Pancreas (tissue), 10 donors: ENCODE data around the gene GXYLT1. TPM values are rescaled to one million over a fixed set of nuclear protein-coding genes. Genes with fewer than 3 reads are reported as not detected.

ENCODE experiments used
- ATAC-seq, 4 donors: fragments of 200-7000 bp; cut with Tn5 transposase; one replicate each; pipeline versions ENCODE4 v1.8.0 to v1.9.1; 2020; ENCODE audit warnings: mild to moderate bottlenecking in 4 of 4, moderate library complexity in 4 of 4
- DNase-seq, 6 donors: peaks; one replicate each; pipeline ENCODE4 v3.0.0-alpha.2; 2020
- FAIRE-seq: peaks from 2 replicates; lab custom pipeline; 2012; peaks lifted over from hg19 to GRCh38; lab: Jason Lieb, UNC
- H3K27ac ChIP-seq, 4 donors: fragments of 200-600 bp; sonication (generic); 1 replicate in 3 of 4; 2 replicates in 1 of 4; pipeline versions ENCODE4 v1.5.0 to v1.8.0; 2020
- H3K27me3 ChIP-seq, 4 donors: fragments of 200-600 bp; one replicate each; pipeline ENCODE4 v1.8.0; 2021
- H3K36me3 ChIP-seq, 3 donors: fragments of 200-600 bp; sonication (generic) in 1 of 3; one replicate each; pipeline versions ENCODE4 v1.5.0 to v1.8.0; 2020 to 2021
- H3K4me1 ChIP-seq, 3 donors: fragments of 200-600 bp; one replicate each; pipeline ENCODE4 v1.8.0; 2021
- H3K4me3 ChIP-seq, 4 donors: fragments of 200-600 bp; sonication (generic) in 2 of 4; one replicate each; pipeline versions ENCODE4 v1.5.0 to v1.8.0; 2020 to 2021
- H3K9me3 ChIP-seq, 4 donors: fragments of 200-600 bp; one replicate each; pipeline ENCODE4 v1.8.0; 2021
- WGBS, 2 donors: extraction: QIAGEN DNeasy Blood & Tissue Kit; methylation state at CpG; one replicate each; pipeline ENCODE4 v1.1.7; 2013; 5-methylcytosine and 5-hydroxymethylcytosine counted together
- intact Hi-C, 3 donors: fragments of 100-400 bp; cut with DNase I; formaldehyde crosslinking; loops; one replicate each; pipeline versions ENCODE4 v1.11.1 to v1.14.2; 2022
- polyA plus RNA-seq, 2 donors: library from polyadenylated mRNA; stranded (reverse); fragments of 200-250 nt; gene quantifications; one replicate each; pipeline ENCODE4 v1.2.3, GENCODE V29; 2013
- total RNA-seq, 6 donors: library from RNA; stranded (reverse); fragmentation: NEBNext Ultra II Directional in 4 of 6; extraction: Animal tissue kit (Norgen Biotek cat#: 25700) in 4 of 6; gene quantifications; one replicate each; pipeline versions ENCODE4 v1.2.1 to v1.2.4, GENCODE V29; 2021 to 2023
- TF ChIP-seq, protein P1 (sequence below), 4 donors: fragments of 200-600 bp; sonication (generic) in 3 of 4; IDR thresholded peaks; one replicate each; pipeline versions ENCODE4 v1.5.0 to v1.8.0; 2021; ENCODE audit warnings: antibody characterized with exemption in 4 of 4
- donor health status: healthy with polysubstance abuse.
- donor health status: DM: no; HTN: no; CAD: no; lungs with moderate emphysema.
- donor health status: DM: no; HTN: no; CAD: no.
- donor health status: control.
- donor health status: control.
- donor health status: Bipolar disorder and iron deficiency.
- donor health status: DM: yes; HTN: yes; CAD: no.
- donor health status: DM: no; HTN: no; CAD: no.
- donor health status: DM: no; HTN: no; CAD: no.
- donor health status: DM: yes; HTN: yes; CAD: no.

The GXYLT1 gene
- total and polyA plus RNA-seq, 8 donors = 0.87 to 7.2 (median 3.7) TPM

DNA sequence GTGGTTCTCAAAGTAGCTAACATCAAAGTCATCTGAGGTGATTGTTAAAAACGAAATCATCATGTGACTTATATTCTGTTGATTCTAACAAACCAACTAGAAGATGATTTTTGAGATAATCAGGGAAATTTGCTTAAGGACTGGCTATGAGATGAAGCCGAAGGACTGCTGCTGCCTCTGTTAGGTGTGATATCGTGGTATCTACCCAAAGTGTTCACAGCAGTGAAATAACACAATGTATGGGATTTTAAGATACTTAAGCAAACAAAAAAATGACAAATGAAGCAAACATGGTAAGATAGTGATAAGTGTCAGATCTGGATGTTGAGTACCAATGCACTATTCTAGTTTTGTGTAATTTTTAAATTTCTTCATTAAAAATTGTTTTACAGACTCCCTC lies 59.1 kb downstream of the GXYLT1 start:
- WGBS, 2 donors = 70 to 72% methylated on average over 3 of the region's 3 CpGs
- no peaks in the 10 kb centered on the region for H3K36me3 ChIP-seq
- no peak for FAIRE-seq
- H3K4me3 ChIP-seq = no peak overlapping the region
- ATAC-seq = no peak
- intact Hi-C loops = no loop called here
- TF ChIP-seq, protein P1, sequence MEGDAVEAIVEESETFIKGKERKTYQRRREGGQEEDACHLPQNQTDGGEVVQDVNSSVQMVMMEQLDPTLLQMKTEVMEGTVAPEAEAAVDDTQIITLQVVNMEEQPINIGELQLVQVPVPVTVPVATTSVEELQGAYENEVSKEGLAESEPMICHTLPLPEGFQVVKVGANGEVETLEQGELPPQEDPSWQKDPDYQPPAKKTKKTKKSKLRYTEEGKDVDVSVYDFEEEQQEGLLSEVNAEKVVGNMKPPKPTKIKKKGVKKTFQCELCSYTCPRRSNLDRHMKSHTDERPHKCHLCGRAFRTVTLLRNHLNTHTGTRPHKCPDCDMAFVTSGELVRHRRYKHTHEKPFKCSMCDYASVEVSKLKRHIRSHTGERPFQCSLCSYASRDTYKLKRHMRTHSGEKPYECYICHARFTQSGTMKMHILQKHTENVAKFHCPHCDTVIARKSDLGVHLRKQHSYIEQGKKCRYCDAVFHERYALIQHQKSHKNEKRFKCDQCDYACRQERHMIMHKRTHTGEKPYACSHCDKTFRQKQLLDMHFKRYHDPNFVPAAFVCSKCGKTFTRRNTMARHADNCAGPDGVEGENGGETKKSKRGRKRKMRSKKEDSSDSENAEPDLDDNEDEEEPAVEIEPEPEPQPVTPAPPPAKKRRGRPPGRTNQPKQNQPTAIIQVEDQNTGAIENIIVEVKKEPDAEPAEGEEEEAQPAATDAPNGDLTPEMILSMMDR (IDR thresholded peaks at IDR 0.05) = no peak
- H3K27me3 ChIP-seq = no peaks in the 10 kb centered on the region
- DNase-seq = no peak
- H3K9me3 ChIP-seq = no peaks in the 10 kb centered on the region
- H3K27ac ChIP-seq = no peak overlapping the region
- H3K4me1 ChIP-seq = no peaks in the 10 kb centered on the region

DNA sequence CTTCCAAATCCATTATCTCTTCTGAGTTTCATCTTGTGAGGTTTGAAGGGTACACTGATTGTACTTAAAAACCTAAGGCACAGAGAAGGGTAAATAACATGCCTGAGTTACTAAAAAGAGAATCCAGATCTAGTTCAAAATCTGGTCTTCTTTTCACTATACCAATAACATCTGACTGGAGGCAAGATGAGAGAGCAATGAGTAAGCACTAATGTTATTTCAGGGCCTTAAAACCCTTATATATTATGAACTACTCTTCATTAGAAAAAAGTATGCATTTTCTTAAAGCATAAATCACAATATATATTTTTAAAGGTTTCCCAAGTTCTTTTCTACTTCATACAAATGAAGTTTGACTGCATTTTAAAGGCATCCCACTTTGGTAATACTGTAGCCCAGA lies 60.2 kb downstream of the GXYLT1 start:
- no peaks in the 10 kb centered on the region for H3K9me3 ChIP-seq
- FAIRE-seq (no peak), ATAC-seq (no peak), DNase-seq (no peak)
- H3K4me3 ChIP-seq = no peak overlapping the region
- H3K4me1 ChIP-seq = no peaks in the 10 kb centered on the region
- no peaks in the 10 kb centered on the region for H3K27me3 ChIP-seq
- no peaks in the 10 kb centered on the region for H3K36me3 ChIP-seq
- no peak overlapping the region for H3K27ac ChIP-seq
- intact Hi-C loops = no loop called here
- TF ChIP-seq, protein P1 (IDR thresholded peaks at IDR 0.05) = no peak

DNA sequence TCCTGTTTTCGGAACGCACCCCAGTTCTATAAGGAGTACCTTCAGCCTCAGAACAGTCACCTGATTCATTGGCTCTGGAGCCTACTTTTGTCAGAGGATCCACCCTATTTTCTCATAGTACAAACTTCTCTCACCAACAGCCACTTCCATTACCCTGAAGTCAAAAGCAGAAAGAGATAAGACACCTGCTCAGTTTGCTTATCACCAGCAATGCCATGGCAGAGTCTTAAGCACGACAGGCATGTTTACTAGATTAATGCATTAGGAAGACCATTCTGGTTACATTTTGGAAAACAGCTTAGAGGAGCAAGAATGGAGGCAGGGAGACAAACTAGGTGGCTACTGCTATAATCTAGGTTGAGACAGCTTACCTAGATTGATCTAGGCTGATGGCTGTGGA lies 67.7 kb downstream of the GXYLT1 start:
- H3K36me3 ChIP-seq = no peaks in the 10 kb centered on the region
- FAIRE-seq (no peak), ATAC-seq (no peak), DNase-seq (no peak)
- no peak overlapping the region for H3K27ac ChIP-seq
- H3K9me3 ChIP-seq = no peaks in the 10 kb centered on the region
- no peak overlapping the region for H3K4me3 ChIP-seq
- H3K4me1 ChIP-seq = no peaks in the 10 kb centered on the region
- 78 to 82% methylated on average over 3 of the region's 3 CpGs for WGBS, 2 donors
- H3K27me3 ChIP-seq = no peaks in the 10 kb centered on the region
- TF ChIP-seq, protein P1 (IDR thresholded peaks at IDR 0.05) = no peak
- intact Hi-C loops = no loop called here

DNA sequence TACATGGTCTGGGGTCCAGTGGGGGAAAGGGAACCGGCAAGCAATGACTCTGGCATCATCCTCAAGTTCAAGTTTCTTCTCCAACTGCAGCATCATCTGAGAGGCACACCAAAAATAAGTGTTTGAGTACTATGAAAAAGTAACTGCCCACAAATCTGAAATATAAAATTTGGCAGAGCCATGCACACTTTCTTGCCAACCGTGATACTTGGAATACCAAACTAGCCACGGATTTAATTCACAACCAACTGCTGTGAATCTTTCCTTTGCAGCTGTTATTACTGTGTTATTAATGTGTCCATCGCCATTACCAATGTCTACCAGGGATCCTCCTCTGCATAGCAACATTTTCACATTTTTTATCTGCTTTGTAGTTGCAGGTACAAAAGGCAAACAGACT lies 74.6 kb downstream of the GXYLT1 start:
- Histone ChIP-seq H3K27me3 (no peaks in the 10 kb centered on the region), H3K4me3 (no peak overlapping the region), H3K36me3 (no peaks in the 10 kb centered on the region), H3K4me1 (no peaks in the 10 kb centered on the region), H3K9me3 (no peaks in the 10 kb centered on the region), H3K27ac (no peak overlapping the region)
- no peak for ATAC-seq
- WGBS, 2 donors = 74 to 83% methylated on average over 4 of the region's 4 CpGs
- FAIRE-seq = no peak
- intact Hi-C loops = no loop called here
- DNase-seq = no peak
- TF ChIP-seq, protein P1 (IDR thresholded peaks at IDR 0.05) = no peak

DNA sequence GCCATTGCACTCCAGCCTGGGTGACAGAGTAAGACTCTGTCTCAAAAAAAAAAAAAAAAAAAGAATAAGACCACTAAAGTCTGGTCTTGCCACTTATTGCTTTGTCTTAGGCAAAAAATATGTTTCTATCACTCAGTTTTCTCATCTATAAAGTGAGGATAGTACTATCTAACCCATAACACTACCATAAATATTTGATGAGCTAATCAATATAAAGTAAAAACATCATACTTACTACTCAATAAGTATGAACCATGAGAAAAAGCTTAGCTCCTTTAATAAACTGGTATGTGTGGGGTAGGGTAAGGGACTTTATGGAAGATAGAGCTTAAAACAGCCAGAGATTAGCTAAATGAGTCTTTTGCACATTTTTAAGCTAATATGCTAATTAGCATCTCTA lies 85.5 kb downstream of the GXYLT1 start:
- ATAC-seq = no peak
- no peaks in the 10 kb centered on the region for H3K36me3 ChIP-seq
- H3K27ac ChIP-seq = no peak overlapping the region
- TF ChIP-seq, protein P1 (IDR thresholded peaks at IDR 0.05) = no peak
- H3K27me3 ChIP-seq = no peaks in the 10 kb centered on the region
- intact Hi-C loops = no loop called here
- no peaks in the 10 kb centered on the region for H3K9me3 ChIP-seq
- no peaks in the 10 kb centered on the region for H3K4me1 ChIP-seq
- H3K4me3 ChIP-seq = no peak overlapping the region
- no peak for FAIRE-seq
- DNase-seq = no peak
